Measurements from ENCODE around the gene AP3M1.

- TF ChIP-seq POLR2AphosphoS5 (IDR thresholded peaks at IDR 0.05; ENCODE audit: borderline replicate concordance, low read depth, low read length) (no peak), EZH2 (IDR thresholded peaks at IDR 0.05) (no peak), FOXP2 (optimal IDR thresholded peaks at IDR 0.05; ENCODE audit: control extremely low read depth, extremely low read length, insufficient read depth) (no peak)
Measured at GRCh38 chr10:74175510-74176379, 25.1 kb upstream of the AP3M1 start.

All from SK-N-MC (cell line).